Breast epithelium (tissue), 3 donors: ENCODE data around the gene TBC1D2.

ENCODE experiments used
- POLR2AphosphoS5 ChIP-seq, 3 donors: sonication (generic); formaldehyde crosslinking; IDR thresholded peaks; one replicate each; pipeline ENCODE4 v1.6.1; 2017; ENCODE audit warnings: antibody characterized with exemption in 3 of 3
- TF ChIP-seq, protein P1 (sequence below), 3 donors: fragments of 450-650 bp; IDR thresholded peaks; one replicate each; pipeline ENCODE4 v1.5.1; 2016 to 2017; ENCODE audit warnings: antibody characterized with exemption in 3 of 3, mild to moderate bottlenecking in 3 of 3, moderate library complexity in 3 of 3

GRCh38 chr9:98254228-98255060 is 1.0 kb downstream of the TBC1D2 start:
- TF ChIP-seq POLR2AphosphoS5 (IDR thresholded peaks at IDR 0.05), result no peak
- TF ChIP-seq, protein P1, sequence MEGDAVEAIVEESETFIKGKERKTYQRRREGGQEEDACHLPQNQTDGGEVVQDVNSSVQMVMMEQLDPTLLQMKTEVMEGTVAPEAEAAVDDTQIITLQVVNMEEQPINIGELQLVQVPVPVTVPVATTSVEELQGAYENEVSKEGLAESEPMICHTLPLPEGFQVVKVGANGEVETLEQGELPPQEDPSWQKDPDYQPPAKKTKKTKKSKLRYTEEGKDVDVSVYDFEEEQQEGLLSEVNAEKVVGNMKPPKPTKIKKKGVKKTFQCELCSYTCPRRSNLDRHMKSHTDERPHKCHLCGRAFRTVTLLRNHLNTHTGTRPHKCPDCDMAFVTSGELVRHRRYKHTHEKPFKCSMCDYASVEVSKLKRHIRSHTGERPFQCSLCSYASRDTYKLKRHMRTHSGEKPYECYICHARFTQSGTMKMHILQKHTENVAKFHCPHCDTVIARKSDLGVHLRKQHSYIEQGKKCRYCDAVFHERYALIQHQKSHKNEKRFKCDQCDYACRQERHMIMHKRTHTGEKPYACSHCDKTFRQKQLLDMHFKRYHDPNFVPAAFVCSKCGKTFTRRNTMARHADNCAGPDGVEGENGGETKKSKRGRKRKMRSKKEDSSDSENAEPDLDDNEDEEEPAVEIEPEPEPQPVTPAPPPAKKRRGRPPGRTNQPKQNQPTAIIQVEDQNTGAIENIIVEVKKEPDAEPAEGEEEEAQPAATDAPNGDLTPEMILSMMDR (IDR thresholded peaks at IDR 0.05), result no peak
